ENCODE data around the gene OTUD4.

The OTUD4 gene

GRCh38 chr4:145097821-145098674 is 82.3 kb downstream of the OTUD4 start, which contains the start of the genes ABCE1 and ANAPC10 (continued):
- TF ChIP-seq ZBTB49 (tag by site-specific recombination; IDR thresholded peaks at IDR 0.05; ENCODE audit: low read depth) (no peak), ZNF707 (tag by site-specific recombination; IDR thresholded peaks at IDR 0.05) (no peak), ZEB2 (tag by site-specific recombination; IDR thresholded peaks at IDR 0.05) (peak; percentile 64; the same call in 1 of the 2 replicates), SP3 (tag by site-specific recombination; IDR thresholded peaks at IDR 0.05) (peak; percentile 55), ZNF571 (tag by site-specific recombination; IDR thresholded peaks at IDR 0.05) (no peak), ZNF549 (tag by site-specific recombination; IDR thresholded peaks at IDR 0.05) (no peak), ZNF16 (tag by site-specific recombination; IDR thresholded peaks at IDR 0.05; ENCODE audit: low read depth) (no peak), PRDM1 (tag by site-specific recombination; IDR thresholded peaks at IDR 0.05) (no peak; the same call in 1 of the 2 replicates), GLIS2 (tag by site-specific recombination; IDR thresholded peaks at IDR 0.05) (peak; percentile 53), RBAK (tag by site-specific recombination; IDR thresholded peaks at IDR 0.05) (no peak), KLF8 (tag by site-specific recombination; IDR thresholded peaks at IDR 0.05) (0 out of 2 replicates have a peak, but pooled peaks have one; percentile 15), ZNF624 (tag by site-specific recombination; IDR thresholded peaks at IDR 0.05) (no peak), ZNF600 (tag by site-specific recombination; IDR thresholded peaks at IDR 0.05) (peak; percentile 77), YY1 (tag by site-specific recombination; IDR thresholded peaks at IDR 0.05) (peak; percentile 82), ZSCAN5A (tag by site-specific recombination; IDR thresholded peaks at IDR 0.05) (no peak), KLF17 (tag by site-specific recombination; IDR thresholded peaks at IDR 0.05) (0 out of 2 replicates have a peak, but pooled peaks have one; percentile 33), GFI1B (tag by site-specific recombination; IDR thresholded peaks at IDR 0.05) (no peak), MYNN (tag by site-specific recombination; IDR thresholded peaks at IDR 0.05; ENCODE audit: borderline replicate concordance) (no peak), ZNF664 (tag by site-specific recombination; IDR thresholded peaks at IDR 0.05) (no peak), ZNF449 (tag by site-specific recombination; IDR thresholded peaks at IDR 0.05) (no peak), ZIC2 (tag by site-specific recombination; IDR thresholded peaks at IDR 0.05) (peak; percentile 25; the same call in 1 of the 2 replicates), ZNF341 (tag by site-specific recombination; IDR thresholded peaks at IDR 0.05; ENCODE audit: low read depth) (peak; percentile 79), ZNF514 (tag by site-specific recombination; IDR thresholded peaks at IDR 0.05) (no peak), MZF1 (tag by site-specific recombination; IDR thresholded peaks at IDR 0.05; ENCODE audit: borderline replicate concordance) (no peak), BCL11B (tag by site-specific recombination; IDR thresholded peaks at IDR 0.05; ENCODE audit: low read depth) (no peak), ZNF645 (tag by site-specific recombination; IDR thresholded peaks at IDR 0.05) (no peak), ZNF366 (tag by site-specific recombination; conservative IDR thresholded peaks at IDR 0.05) (no peak), SP7 (tag by site-specific recombination; IDR thresholded peaks at IDR 0.05) (peak; percentile 58), ZNF335 (tag by site-specific recombination; conservative IDR thresholded peaks at IDR 0.05) (peak; percentile 76), BCL6B (tag by site-specific recombination; IDR thresholded peaks at IDR 0.05) (no peak), KLF16 (tag by site-specific recombination; IDR thresholded peaks at IDR 0.05) (peak; percentile 46; the same call in 1 of the 2 replicates)
